KOPT-K1 (cell line): Measurements from ENCODE around the gene PRKACB.

ENCODE experiments used
- H3K27ac ChIP-seq: fragments of 200-600 bp; sonication (generic); 2 replicates; pipeline ENCODE4 v1.5.1; 2016; ENCODE audit warnings: antibody characterized with exemption, mild to moderate bottlenecking, low read depth, low read length; ENCODE audit not compliant: poor library complexity, severe bottlenecking
- H3K36me3 ChIP-seq: fragments of 200-600 bp; sonication (generic); 2 replicates; pipeline ENCODE4 v1.5.1; 2017; ENCODE audit warnings: antibody characterized with exemption, mild to moderate bottlenecking, low read length, moderate library complexity; ENCODE audit not compliant: insufficient read depth
- H3K9me3 ChIP-seq: fragments of 200-600 bp; sonication (generic); 2 replicates; pipeline ENCODE4 v1.5.1; 2017; ENCODE audit warnings: antibody characterized with exemption, low read length, mild to moderate bottlenecking; ENCODE audit not compliant: insufficient read depth, poor library complexity, severe bottlenecking

Gene PRKACB

DNA sequence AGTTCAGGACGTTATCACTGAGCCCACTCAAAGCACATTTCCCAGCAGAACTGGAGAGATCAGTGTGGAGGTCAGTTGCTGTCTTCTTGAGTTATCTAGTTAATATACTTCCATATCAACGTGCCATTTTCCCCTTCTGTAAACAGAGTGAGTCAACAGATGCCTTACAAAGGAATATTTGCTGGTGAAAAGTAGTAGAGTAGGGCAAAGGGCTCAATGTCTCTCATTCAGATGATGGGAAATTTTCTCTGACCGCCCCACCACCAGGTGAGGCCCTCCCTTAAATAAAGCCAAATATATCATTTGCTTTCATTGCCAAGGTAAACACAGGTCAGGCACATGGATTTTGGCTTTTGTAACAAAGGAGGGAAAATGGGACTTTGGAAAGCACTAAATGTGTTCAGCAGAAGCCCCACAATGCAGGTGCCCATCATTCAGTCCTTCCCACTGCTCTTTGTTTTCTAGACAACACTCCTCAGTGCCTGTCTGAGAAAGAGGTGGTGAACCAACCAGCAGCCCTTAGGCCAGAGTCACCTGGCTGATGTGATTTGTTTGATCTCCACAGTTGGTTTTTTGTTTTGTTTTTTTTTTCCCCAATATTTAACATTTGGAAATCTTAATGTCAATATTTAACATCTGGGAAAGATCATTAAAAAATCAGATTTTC is 116.9 kb downstream of the PRKACB start:
- Histone ChIP-seq H3K9me3 (no peaks in the 10 kb centered on the region), H3K27ac (no peak overlapping the region), H3K36me3 (no peaks in the 10 kb centered on the region)

DNA sequence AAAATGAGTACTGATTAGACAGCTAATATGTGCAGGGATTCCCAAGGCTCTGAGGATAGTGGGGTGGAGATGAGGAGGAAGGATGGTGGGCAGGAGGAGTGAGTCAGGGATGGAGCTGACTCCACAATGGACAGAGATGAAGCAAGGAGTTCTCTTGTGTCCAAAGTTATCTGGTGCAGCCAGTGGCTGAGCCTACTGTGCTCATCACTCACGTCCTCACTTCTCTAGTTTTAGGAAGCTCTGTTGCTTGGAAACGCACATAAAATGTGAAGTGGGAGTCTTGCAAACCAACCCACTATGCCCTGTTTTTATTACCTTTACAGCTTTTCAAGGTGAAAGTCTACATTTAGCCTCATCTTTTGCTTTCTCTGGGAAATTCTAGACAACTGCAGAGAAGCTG is 120.9 kb downstream of the PRKACB start:
- Histone ChIP-seq H3K36me3 (no peaks in the 10 kb centered on the region), H3K27ac (no peak overlapping the region), H3K9me3 (no peaks in the 10 kb centered on the region)

- no peaks in the 10 kb centered on the region for H3K9me3 ChIP-seq
- no peak overlapping the region for H3K27ac ChIP-seq
Observed at GRCh38 chr1:84265867-84266266, 121.8 kb downstream of the PRKACB start.

DNA sequence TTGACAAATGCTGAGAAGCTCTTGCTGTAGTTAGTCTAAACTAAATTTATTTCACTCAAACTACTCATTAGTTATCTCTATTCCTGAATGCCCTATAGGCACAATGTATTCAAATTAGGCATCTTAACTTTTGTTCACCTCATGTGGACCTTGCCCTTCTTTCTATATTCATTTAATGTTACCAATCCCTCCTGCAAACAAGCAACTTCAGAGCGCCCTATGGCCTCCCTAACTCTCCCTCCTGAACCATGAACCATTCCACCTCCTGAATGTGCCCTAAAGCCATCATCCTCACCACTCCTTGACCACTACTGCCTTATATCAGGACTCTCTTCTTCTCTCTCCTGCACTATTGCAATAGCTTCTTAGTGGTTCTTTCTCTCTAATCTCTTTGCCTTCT is 122.7 kb downstream of the PRKACB start:
- no peaks in the 10 kb centered on the region for H3K36me3 ChIP-seq
- H3K27ac ChIP-seq, result no peak overlapping the region
- no peaks in the 10 kb centered on the region for H3K9me3 ChIP-seq

More at GRCh38 chr1:84265867-84266266, 121.8 kb downstream of the PRKACB start:
- H3K36me3 ChIP-seq, result no peaks in the 10 kb centered on the region

DNA sequence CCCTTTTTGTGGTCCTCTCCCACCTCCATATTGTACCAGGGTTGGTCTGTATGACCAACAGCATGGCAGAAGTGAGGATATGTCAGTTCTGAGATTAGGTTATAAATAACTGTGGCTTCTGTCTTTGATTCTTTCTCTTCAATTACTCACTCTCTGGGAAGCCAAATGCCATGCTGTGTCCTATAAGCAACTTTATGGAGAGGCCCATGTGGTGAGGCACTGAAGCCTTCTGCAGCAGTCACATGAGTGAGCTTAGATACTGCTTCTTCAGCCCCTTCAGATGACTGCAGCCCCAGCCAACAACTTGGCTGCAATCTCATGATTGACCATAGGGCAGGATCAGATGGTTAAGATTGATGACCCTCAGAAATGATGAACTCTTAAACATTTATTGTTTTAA is 123.4 kb downstream of the PRKACB start:
- Histone ChIP-seq H3K9me3 (no peaks in the 10 kb centered on the region), H3K36me3 (no peaks in the 10 kb centered on the region), H3K27ac (no peak overlapping the region)

DNA sequence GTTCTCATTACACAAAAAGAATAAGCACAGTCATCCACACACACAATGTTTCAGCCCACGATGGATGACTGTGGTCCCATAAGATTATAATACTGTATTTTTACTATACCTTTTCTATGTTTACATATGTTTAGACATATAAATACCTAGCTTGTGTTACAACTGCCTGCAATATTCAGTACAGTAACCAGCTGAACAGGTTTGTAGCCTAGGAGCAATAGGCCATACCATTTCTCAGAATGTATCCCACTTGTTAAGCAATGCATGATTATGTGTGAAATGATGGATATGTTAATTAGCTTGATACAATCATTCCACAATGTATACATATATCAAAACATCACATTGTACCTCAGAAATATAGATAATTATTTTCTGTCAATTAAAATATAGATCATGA is 124.3 kb downstream of the PRKACB start:
- no peaks in the 10 kb centered on the region for H3K36me3 ChIP-seq

GRCh38 chr1:84269306-84269705 is 125.2 kb downstream of the PRKACB start:
- H3K36me3 ChIP-seq, result no peaks in the 10 kb centered on the region
- no peaks in the 10 kb centered on the region for H3K9me3 ChIP-seq
- no peak overlapping the region for H3K27ac ChIP-seq

More for the DNA sequence above, 124.3 kb downstream of the PRKACB start:
- no peaks in the 10 kb centered on the region for H3K9me3 ChIP-seq
- no peak overlapping the region for H3K27ac ChIP-seq

- H3K36me3 ChIP-seq, result no peaks in the 10 kb centered on the region
- H3K27ac ChIP-seq, result peak overlapping the region; percentile 60
- H3K9me3 ChIP-seq, result no peaks in the 10 kb centered on the region
Observed at GRCh38 chr1:84271441-84272151, 127.5 kb downstream of the PRKACB start.

GRCh38 chr1:84272401-84272800 is 128.3 kb downstream of the PRKACB start:
- no peak overlapping the region for H3K27ac ChIP-seq
- H3K9me3 ChIP-seq, result no peaks in the 10 kb centered on the region
- H3K36me3 ChIP-seq, result no peaks in the 10 kb centered on the region

DNA sequence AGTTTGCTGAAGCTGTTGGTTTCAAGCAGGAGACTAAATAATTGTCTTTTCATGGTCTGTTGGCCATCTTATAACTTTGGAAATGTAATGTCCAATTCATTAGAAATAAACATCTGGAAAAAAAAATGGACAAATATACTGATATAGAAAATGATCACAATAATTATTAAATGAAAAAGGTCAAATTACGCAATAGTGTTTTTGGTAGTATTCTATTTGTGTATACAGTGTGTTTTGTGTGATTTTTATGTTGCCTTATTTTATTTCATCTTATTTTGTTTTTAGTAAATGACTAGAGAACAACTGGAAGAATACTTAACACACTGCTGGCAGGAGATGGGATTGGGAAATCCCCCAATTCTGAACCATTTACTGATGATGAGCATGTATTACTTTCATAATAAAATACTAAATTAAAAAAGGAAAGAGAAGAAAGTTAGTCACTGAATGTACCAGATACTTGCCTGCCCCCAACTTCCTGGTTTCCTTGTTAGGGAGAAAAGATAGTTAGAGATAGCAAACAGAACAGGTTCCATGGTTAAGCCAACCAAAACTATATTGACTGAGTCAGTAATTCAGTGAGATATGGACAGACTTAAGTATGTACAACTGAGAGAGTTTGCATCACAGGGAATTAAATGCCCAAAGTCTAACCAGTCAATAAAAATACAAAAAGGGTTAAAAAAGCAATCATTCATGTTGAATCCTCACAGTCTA is 133.4 kb downstream of the PRKACB start:
- H3K27ac ChIP-seq, result no peak overlapping the region
- H3K36me3 ChIP-seq, result no peaks in the 10 kb centered on the region
- H3K9me3 ChIP-seq, result no peaks in the 10 kb centered on the region

- Histone ChIP-seq H3K36me3 (no peaks in the 10 kb centered on the region), H3K27ac (no peak overlapping the region), H3K9me3 (no peaks in the 10 kb centered on the region)
Observed at GRCh38 chr1:84278905-84279304, 134.8 kb downstream of the PRKACB start.

GRCh38 chr1:84280912-84281311 is 136.8 kb downstream of the PRKACB start:
- H3K9me3 ChIP-seq, result peaks cover 2% of the 10 kb centered on the region
- no peaks in the 10 kb centered on the region for H3K36me3 ChIP-seq
- no peak overlapping the region for H3K27ac ChIP-seq

DNA sequence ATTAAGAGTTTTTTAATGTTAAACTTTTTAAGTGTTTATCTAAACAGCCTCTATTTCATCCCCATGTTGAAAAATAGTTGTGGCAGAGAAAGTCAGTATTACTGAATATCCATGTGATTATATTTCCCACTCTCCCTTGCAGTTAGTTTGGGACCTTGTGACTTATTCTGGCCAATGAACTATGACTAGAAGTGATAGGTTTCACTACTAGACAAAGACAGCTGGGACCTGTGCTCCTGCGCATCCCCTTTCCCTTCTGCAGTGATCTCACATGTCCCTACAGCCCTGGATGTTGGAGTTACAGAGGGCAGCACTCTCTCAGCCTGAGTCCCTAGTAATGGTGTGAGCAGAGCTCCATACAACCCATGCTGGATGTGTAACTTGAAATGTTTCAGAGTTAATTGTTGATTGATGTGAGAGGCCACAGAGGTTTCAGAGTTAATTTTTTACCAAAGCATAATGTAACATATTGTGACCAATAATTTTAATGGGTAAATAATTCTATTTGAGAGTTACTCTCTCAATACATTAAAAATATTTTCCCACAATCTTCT is 138.8 kb downstream of the PRKACB start:
- Histone ChIP-seq H3K36me3 (no peaks in the 10 kb centered on the region), H3K9me3 (peaks cover 21% of the 10 kb centered on the region), H3K27ac (no peak overlapping the region)

DNA sequence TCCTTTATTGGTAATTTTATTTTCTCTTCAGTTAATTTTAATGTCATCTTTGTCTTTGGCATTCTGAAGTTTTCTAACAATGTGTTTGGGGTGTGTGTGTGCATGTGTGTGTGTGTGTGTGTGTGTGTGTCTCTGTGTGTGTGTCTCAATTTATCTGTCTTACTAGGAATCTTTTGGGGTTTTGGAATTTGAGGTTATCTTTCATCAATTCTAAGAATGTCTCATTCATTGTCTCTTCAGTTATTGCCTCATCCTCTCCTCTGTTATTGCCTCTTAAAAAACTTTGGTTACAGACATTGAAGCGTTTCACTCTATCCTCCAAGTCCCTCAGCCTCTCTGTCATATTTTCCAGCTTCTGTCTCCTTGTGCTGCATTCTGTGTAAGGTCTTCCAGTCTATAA is 139.3 kb downstream of the PRKACB start:
- H3K36me3 ChIP-seq, result no peaks in the 10 kb centered on the region
- H3K27ac ChIP-seq, result no peak overlapping the region
- H3K9me3 ChIP-seq, result peaks cover 25% of the 10 kb centered on the region

GRCh38 chr1:84286071-84286470 is 142.0 kb downstream of the PRKACB start:
- Histone ChIP-seq H3K27ac (no peak overlapping the region), H3K36me3 (no peaks in the 10 kb centered on the region), H3K9me3 (peaks cover 37% of the 10 kb centered on the region)
